IMR-90 (cell line): ENCODE measurements around the gene GIPC3.

ENCODE experiments used
- CTCF ChIP-seq: conservative IDR thresholded peaks from 2 replicates; pipeline ENCODE4 v1.5.1; 2012; ENCODE audit warnings: mild to moderate bottlenecking, low read depth, low read length, improper control_type of control experiment
- ELK1 ChIP-seq: fragments of 150-350 bp; IDR thresholded peaks from 2 replicates; pipeline ENCODE4 v1.6.1; 2016; ENCODE audit warnings: low read depth, mild to moderate bottlenecking, low read length, moderate library complexity, borderline replicate concordance
- RCOR1 ChIP-seq: IDR thresholded peaks from 2 replicates; pipeline ENCODE4 v1.6.1; 2012; ENCODE audit warnings: mild to moderate bottlenecking, low read length, improper control_type of control experiment; ENCODE audit not compliant: insufficient replicate concordance
- SMC3 ChIP-seq: fragments of 150-350 bp; IDR thresholded peaks from 2 replicates; pipeline ENCODE4 v1.6.1; 2016; ENCODE audit warnings: low read depth, mild to moderate bottlenecking, antibody characterized with exemption, low read length, moderate library complexity

- TF ChIP-seq CTCF, result no peak
- no peak for TF ChIP-seq SMC3
- TF ChIP-seq RCOR1, result no peak
- TF ChIP-seq ELK1, result no peak
Observed at GRCh38 chr19:3545669-3546034, 39.6 kb upstream of the GIPC3 start.
